SK-N-SH (cell line): ENCODE results near the gene AZIN2.
A peak's percentile ranks its signal among the peaks of the same experiment; 100 is the strongest.

ENCODE experiments used
- CHD2 ChIP-seq: fragments of 150-350 bp; IDR thresholded peaks from 2 replicates; pipeline ENCODE4 v1.6.1; 2018; ENCODE audit warnings: low read length; ENCODE audit not compliant: partially characterized antibody
- ELF1 ChIP-seq: IDR thresholded peaks from 2 replicates; pipeline ENCODE4 v1.4.0; 2012
- EP300 ChIP-seq, 2 experiments: IDR thresholded peaks; 2 replicates each; pipeline versions ENCODE4 v1.4.0 to v1.6.1; 2012; ENCODE audit warnings: borderline replicate concordance in 1 of 2, low read depth in 1 of 2, low read length in 1 of 2
- EZH2phosphoT487 ChIP-seq: fragments of 200-600 bp; sonication (generic); IDR thresholded peaks from 2 replicates; pipeline ENCODE4 v1.6.1; 2017; ENCODE audit warnings: low read depth, mixed run types, mild to moderate bottlenecking, antibody characterized with exemption, moderate library complexity, borderline replicate concordance
- FOXM1 ChIP-seq: IDR thresholded peaks from 2 replicates; pipeline ENCODE4 v1.4.0; 2012; ENCODE audit warnings: low read depth, mild to moderate bottlenecking
- JUND ChIP-seq: IDR thresholded peaks from 2 replicates; pipeline ENCODE4 v1.4.0; 2012
- MXI1 ChIP-seq: IDR thresholded peaks from 2 replicates; pipeline ENCODE4 v1.6.1; 2012; ENCODE audit warnings: mild to moderate bottlenecking, low read depth, low read length, improper control_type of control experiment
- POLR2AphosphoS5 ChIP-seq: IDR thresholded peaks from 2 replicates; pipeline ENCODE4 v1.6.1; 2012; ENCODE audit warnings: low read depth, low read length
- RCOR1 ChIP-seq: fragments of 150-350 bp; IDR thresholded peaks from 2 replicates; pipeline ENCODE4 v1.6.1; 2017; ENCODE audit warnings: antibody characterized with exemption, low read length
- RFX5 ChIP-seq: IDR thresholded peaks from 2 replicates; pipeline ENCODE4 v1.6.1; 2012; ENCODE audit warnings: mild to moderate bottlenecking, improper control_type of control experiment, low read length
- SIN3A ChIP-seq: IDR thresholded peaks from 2 replicates; pipeline ENCODE4 v1.6.1; 2012; ENCODE audit warnings: low read depth, mild to moderate bottlenecking, low read length, moderate library complexity, borderline replicate concordance
- TF ChIP-seq, protein P1 (sequence below): fragments of 200-600 bp; sonication (generic); IDR thresholded peaks from 2 replicates; pipeline ENCODE4 v1.6.1; 2017; ENCODE audit warnings: antibody characterized with exemption, mild to moderate bottlenecking, moderate library complexity
- TF ChIP-seq, protein P2 (sequence below): fragments of 150-350 bp; IDR thresholded peaks from 2 replicates; pipeline ENCODE4 v1.6.1; 2017; ENCODE audit warnings: antibody characterized with exemption, low read length, low read depth, borderline replicate concordance

DNA sequence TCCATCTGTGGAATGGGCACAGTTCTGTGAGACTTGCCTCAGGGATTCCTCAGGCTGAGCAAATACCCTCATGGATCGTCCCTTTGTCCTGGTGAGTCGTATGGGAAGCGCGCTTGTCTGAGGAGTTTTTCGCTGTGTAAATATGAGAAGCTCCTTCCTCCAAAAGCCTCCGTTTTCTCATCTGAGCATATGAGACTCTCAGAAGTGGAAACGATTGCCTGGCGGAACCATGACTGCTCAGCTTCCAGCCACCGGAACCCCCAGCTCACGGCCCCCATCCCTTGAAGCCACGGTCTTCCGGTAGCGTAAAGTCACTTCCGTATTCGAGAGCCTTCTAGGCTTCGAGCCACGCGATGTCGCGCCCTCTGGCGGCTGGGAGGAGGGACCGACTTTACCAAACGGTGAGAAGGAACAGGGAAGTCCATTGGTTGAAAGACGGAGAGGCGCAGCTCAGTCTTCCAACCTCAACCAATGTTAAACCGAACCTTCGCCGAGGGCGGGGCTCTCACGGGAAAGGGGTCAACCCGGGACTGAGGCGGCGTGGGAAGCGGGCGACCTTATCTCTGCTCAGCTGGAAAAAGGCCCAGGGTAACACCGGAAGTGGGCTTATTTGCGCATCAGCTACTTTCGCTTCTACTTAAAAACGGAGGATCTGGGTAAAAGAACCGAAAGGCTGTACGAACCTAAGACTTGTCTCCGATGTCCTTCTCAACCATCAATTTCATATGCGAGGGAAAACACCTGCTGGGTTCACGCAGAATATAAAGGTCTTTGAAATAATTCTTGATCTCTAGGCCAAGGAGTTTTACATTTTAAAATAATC is 46.3 kb downstream of the AZIN2 start:
- TF ChIP-seq JUND = 0 out of 2 replicates have a peak, but pooled peaks have one; percentile 4
- TF ChIP-seq, protein P1, sequence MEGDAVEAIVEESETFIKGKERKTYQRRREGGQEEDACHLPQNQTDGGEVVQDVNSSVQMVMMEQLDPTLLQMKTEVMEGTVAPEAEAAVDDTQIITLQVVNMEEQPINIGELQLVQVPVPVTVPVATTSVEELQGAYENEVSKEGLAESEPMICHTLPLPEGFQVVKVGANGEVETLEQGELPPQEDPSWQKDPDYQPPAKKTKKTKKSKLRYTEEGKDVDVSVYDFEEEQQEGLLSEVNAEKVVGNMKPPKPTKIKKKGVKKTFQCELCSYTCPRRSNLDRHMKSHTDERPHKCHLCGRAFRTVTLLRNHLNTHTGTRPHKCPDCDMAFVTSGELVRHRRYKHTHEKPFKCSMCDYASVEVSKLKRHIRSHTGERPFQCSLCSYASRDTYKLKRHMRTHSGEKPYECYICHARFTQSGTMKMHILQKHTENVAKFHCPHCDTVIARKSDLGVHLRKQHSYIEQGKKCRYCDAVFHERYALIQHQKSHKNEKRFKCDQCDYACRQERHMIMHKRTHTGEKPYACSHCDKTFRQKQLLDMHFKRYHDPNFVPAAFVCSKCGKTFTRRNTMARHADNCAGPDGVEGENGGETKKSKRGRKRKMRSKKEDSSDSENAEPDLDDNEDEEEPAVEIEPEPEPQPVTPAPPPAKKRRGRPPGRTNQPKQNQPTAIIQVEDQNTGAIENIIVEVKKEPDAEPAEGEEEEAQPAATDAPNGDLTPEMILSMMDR = peak; percentile 95
- no peak for TF ChIP-seq EZH2phosphoT487
- TF ChIP-seq EP300 (IDR thresholded peaks at IDR 0.05; ENCODE audit: borderline replicate concordance in 1 of 2, low read depth in 1 of 2, low read length in 1 of 2) = peak; percentile 24 to 58; a peak in 1 of 4 replicates
- TF ChIP-seq, protein P2, sequence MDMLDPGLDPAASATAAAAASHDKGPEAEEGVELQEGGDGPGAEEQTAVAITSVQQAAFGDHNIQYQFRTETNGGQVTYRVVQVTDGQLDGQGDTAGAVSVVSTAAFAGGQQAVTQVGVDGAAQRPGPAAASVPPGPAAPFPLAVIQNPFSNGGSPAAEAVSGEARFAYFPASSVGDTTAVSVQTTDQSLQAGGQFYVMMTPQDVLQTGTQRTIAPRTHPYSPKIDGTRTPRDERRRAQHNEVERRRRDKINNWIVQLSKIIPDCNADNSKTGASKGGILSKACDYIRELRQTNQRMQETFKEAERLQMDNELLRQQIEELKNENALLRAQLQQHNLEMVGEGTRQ = no peak
- peak; percentile 32; the same call in 1 of the 2 replicates for TF ChIP-seq MXI1
- peak; percentile 97 for TF ChIP-seq POLR2AphosphoS5
- peak; percentile 88 for TF ChIP-seq CHD2
- peak; percentile 45 for TF ChIP-seq RCOR1
- no peak for TF ChIP-seq FOXM1
- peak; percentile 82 for TF ChIP-seq RFX5
- peak; percentile 53; the same call in 1 of the 2 replicates for TF ChIP-seq SIN3A
- peak; percentile 98 for TF ChIP-seq ELF1
